Breast epithelium (tissue), 3 donors: ENCODE measurements around the gene TMEM213.

ENCODE experiments used
- CTCF ChIP-seq, 3 donors: fragments of 450-650 bp; IDR thresholded peaks; one replicate each; pipeline ENCODE4 v1.5.1; 2016 to 2017; ENCODE audit warnings: antibody characterized with exemption in 3 of 3, mild to moderate bottlenecking in 3 of 3, moderate library complexity in 3 of 3
- POLR2A ChIP-seq: fragments of 450-650 bp; IDR thresholded peaks from one replicate; pipeline ENCODE4 v1.6.1; 2016; ENCODE audit warnings: antibody characterized with exemption, mild to moderate bottlenecking, moderate library complexity
- POLR2AphosphoS5 ChIP-seq, 3 donors: sonication (generic); formaldehyde crosslinking; IDR thresholded peaks; one replicate each; pipeline ENCODE4 v1.6.1; 2017; ENCODE audit warnings: antibody characterized with exemption in 3 of 3

GRCh38 chr7:138776166-138776833, 21.5 kb upstream of the TMEM213 start:
- no peak for TF ChIP-seq CTCF (IDR thresholded peaks at IDR 0.05)
- TF ChIP-seq POLR2A: no peak
- no peak for TF ChIP-seq POLR2AphosphoS5 (IDR thresholded peaks at IDR 0.05)
